ENCODE measurements around the gene PDCD7.
"Not testable (repeated sequence)": the region's sequence is repeated elsewhere in the genome, so short reads cannot be mapped to it uniquely, and the experiment has no call there.

PDCD7 gene

DNA sequence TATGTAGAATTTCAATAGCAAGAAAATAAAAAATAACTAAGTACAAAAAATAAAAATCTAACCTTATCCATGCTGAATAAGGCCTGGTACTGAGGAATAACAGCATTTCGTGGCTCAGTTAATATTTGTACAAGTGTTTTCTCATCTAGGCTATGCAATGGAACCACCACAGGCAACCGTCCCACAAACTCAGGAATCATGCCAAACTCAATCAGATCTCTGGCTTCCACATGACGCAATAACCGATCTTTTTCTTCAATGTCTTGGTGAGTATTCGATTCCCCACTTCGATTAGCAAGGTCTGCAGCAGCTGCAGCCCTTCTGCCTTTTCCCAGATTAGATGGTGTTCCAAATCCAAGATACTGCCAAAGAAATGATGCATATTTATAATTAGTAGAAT lies 21.1 kb upstream of the PDCD7 start:
- TF ChIP-seq, protein P1, sequence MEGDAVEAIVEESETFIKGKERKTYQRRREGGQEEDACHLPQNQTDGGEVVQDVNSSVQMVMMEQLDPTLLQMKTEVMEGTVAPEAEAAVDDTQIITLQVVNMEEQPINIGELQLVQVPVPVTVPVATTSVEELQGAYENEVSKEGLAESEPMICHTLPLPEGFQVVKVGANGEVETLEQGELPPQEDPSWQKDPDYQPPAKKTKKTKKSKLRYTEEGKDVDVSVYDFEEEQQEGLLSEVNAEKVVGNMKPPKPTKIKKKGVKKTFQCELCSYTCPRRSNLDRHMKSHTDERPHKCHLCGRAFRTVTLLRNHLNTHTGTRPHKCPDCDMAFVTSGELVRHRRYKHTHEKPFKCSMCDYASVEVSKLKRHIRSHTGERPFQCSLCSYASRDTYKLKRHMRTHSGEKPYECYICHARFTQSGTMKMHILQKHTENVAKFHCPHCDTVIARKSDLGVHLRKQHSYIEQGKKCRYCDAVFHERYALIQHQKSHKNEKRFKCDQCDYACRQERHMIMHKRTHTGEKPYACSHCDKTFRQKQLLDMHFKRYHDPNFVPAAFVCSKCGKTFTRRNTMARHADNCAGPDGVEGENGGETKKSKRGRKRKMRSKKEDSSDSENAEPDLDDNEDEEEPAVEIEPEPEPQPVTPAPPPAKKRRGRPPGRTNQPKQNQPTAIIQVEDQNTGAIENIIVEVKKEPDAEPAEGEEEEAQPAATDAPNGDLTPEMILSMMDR (IDR thresholded peaks at IDR 0.05; ENCODE audit: extremely low read depth, missing control alignments): no peak
- no peak for DNase-seq (ENCODE audit: low spot score)

- DNase-seq (ENCODE audit: low spot score): no peak
Measured at GRCh38 chr15:65147902-65148301, 14.3 kb upstream of the PDCD7 start.

DNA sequence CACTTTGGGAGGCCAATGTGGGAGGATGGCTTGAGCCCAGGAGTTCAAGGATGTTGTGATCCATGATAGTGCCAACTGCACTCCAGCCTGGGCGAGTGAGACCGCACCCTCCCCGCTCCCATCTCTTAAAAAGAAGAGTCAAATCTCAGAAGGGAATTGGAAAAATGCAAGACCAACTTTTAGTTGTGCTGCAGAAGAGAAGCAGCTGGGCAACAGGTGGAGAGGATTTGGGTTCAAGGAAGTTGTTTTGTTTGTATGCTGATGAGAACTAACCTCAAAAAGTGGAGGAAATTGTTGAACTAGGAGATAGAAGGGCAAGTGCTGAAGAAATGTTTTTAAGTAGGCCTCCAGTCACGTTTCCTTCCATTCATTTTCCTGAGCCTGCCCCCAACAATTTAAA lies 12.8 kb upstream of the PDCD7 start:
- DNase-seq (ENCODE audit: low spot score): no peak
- TF ChIP-seq, protein P1 (IDR thresholded peaks at IDR 0.05; ENCODE audit: extremely low read depth, missing control alignments): no peak

More at GRCh38 chr15:65147902-65148301, 14.3 kb upstream of the PDCD7 start:
- TF ChIP-seq, protein P1 (IDR thresholded peaks at IDR 0.05; ENCODE audit: extremely low read depth, missing control alignments): no peak

- DNase-seq (ENCODE audit: low spot score): not testable (repeated sequence)
Measured at GRCh38 chr15:65138631-65139030, 5.0 kb upstream of the PDCD7 start.

DNA sequence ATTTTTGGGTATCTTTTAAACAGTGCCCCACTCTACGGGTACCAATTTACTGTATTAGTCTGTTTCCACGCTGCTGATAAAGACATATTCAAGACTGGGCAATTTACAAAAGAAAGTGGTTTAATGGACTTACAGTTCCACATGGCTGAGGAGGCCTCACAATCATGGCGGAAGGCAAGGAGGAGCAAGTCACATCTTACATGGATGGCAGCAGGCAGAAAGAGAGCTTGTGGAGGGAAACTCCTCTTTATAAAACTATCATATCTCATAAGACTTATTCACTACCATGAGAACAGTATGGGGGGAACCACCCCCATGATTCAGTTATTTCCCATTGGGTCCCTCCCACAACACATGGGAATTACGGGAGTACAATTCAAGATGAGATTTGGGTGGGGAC lies 4.3 kb upstream of the PDCD7 start:
- not testable (repeated sequence) for DNase-seq (ENCODE audit: low spot score)

- DNase-seq (ENCODE audit: low spot score): not testable (repeated sequence)
Measured at GRCh38 chr15:65137089-65137488, 3.5 kb upstream of the PDCD7 start.

GRCh38 chr15:65134538-65134937 lies 930 bp upstream of the PDCD7 start:
- TF ChIP-seq, protein P1 (IDR thresholded peaks at IDR 0.05; ENCODE audit: extremely low read depth, missing control alignments): no peak
- no peak for DNase-seq (ENCODE audit: low spot score)

DNA sequence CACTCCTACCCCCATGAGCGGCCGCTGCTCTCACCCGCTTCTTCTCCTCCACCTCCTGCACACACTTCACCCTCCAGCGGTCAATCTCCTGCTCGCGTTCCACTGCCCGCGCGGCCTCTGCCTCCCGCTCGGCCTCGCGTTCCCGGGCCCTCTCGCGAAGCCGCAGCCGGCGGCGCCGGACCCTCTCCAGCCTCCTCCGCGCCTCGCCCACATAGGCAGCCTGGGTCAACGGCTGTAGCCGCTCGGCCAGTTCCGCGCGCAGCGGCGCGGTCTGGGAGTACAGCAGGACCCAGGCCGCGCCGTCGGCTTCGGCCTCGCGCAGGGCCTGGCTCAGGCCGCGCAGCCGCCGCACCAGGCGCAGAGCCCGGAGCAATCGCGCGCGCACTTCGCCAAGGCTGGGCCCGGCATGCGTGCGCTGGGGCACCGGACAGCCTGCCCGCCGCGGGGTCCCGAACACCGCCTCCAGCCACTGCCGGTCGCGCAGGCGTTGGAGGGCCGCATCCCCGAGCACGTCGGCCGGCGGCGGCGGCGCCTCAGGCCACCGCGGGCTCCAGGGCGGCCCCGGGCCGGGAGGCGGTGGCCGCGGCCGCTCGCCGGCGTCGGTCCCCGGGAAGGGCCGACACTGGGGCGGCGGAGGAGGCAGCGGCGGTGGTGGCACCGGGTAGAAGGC lies 595 bp downstream of the PDCD7 start:
- DNase-seq (ENCODE audit: low spot score): peak; percentile 79
- TF ChIP-seq, protein P1 (IDR thresholded peaks at IDR 0.05; ENCODE audit: extremely low read depth, missing control alignments): no peak

- TF ChIP-seq, protein P1 (IDR thresholded peaks at IDR 0.05; ENCODE audit: extremely low read depth, missing control alignments): no peak
- DNase-seq (ENCODE audit: low spot score): no peak
Measured at GRCh38 chr15:65130941-65131340, 2.7 kb downstream of the PDCD7 start.
